SJCRH30 (cell line): ENCODE data around the gene MICAL2. TPM values are rescaled to one million over a fixed set of nuclear protein-coding genes. Genes with fewer than 3 reads are reported as not detected.
A peak's percentile ranks its signal among the peaks of the same experiment; 100 is the strongest.

Experiments used
- DNase-seq, 2 experiments: peaks; one replicate each; pipeline ENCODE4 v3.0.0-alpha.2; 2015 to 2020
- H3K27ac ChIP-seq: fragments of 250-450 bp; sonication (Bioruptor Pico); 2 replicates; pipeline ENCODE4 v1.5.1; 2020; ENCODE audit warnings: mild to moderate bottlenecking, moderate library complexity
- H3K27me3 ChIP-seq: fragments of 250-450 bp; sonication (Bioruptor Pico); 2 replicates; pipeline ENCODE4 v1.5.1; 2020; ENCODE audit warnings: mild to moderate bottlenecking, moderate library complexity
- H3K36me3 ChIP-seq: fragments of 250-450 bp; sonication (Bioruptor Pico); 2 replicates; pipeline ENCODE4 v1.5.1; 2020; ENCODE audit warnings: mild to moderate bottlenecking, moderate library complexity
- H3K4me1 ChIP-seq: fragments of 250-450 bp; sonication (Bioruptor Pico); 2 replicates; pipeline ENCODE4 v1.5.1; 2020; ENCODE audit warnings: mild to moderate bottlenecking, moderate library complexity
- H3K4me3 ChIP-seq: fragments of 250-450 bp; sonication (Bioruptor Pico); 2 replicates; pipeline ENCODE4 v1.5.1; 2020; ENCODE audit warnings: mild to moderate bottlenecking, moderate library complexity
- H3K9me3 ChIP-seq: fragments of 250-450 bp; sonication (Bioruptor Pico); replicated peaks from 2 replicates; pipeline ENCODE4 v1.5.1; 2020; ENCODE audit warnings: mild to moderate bottlenecking, moderate library complexity
- total RNA-seq: library from RNA; depleted of rRNA; stranded (reverse); fragments of >200 nt; shearing (Covaris generic); gene quantifications from 2 replicates; pipeline ENCODE4 v1.2.3, GENCODE V29; 2014; rRNA removed

MICAL2 gene
- 5.9 and 7.8 TPM in 2 replicates for total RNA-seq

- peak within 1 kb of the TSS; percentile 61 for H3K4me3 ChIP-seq
- no peaks in the 10 kb centered on the region for H3K36me3 ChIP-seq
- H3K9me3 ChIP-seq: no peaks in the 10 kb centered on the region
- peak; percentile 87 to 92 for DNase-seq
- H3K27me3 ChIP-seq: no peaks in the 10 kb centered on the region
- H3K4me1 ChIP-seq: peaks cover 8% of the 10 kb centered on the region; the same call in 1 of the 2 replicates
- no peak within 1 kb of the TSS for H3K27ac ChIP-seq
Measured at GRCh38 chr11:12110201-12110713, at the start of gene MICAL2. Gene MICAL2, plus strand, starts transcription at chr11:12110590. Its CDS starts 51,566 bp downstream, at chr11:12162156.

- H3K9me3 ChIP-seq: no peaks in the 10 kb centered on the region; the same call in 1 of the 2 replicates
- no peaks in the 10 kb centered on the region for H3K27me3 ChIP-seq
- DNase-seq: no peak
- no peak overlapping the region for H3K4me3 ChIP-seq
- no peak overlapping the region for H3K27ac ChIP-seq
- H3K4me1 ChIP-seq: peaks cover 10% of the 10 kb centered on the region
- no peaks in the 10 kb centered on the region for H3K36me3 ChIP-seq
Measured at GRCh38 chr11:12061851-12062560, 48.4 kb upstream of the MICAL2 start.

- no peak for DNase-seq
- H3K27ac ChIP-seq: no peak overlapping the region
Measured at GRCh38 chr11:12063251-12063650, 47.1 kb upstream of the MICAL2 start.

GRCh38 chr11:12064136-12064953 lies 46.0 kb upstream of the MICAL2 start:
- H3K27ac ChIP-seq: no peak overlapping the region
- H3K4me3 ChIP-seq: no peak overlapping the region
- H3K9me3 ChIP-seq: no peaks in the 10 kb centered on the region
- H3K36me3 ChIP-seq: no peaks in the 10 kb centered on the region
- H3K27me3 ChIP-seq: no peaks in the 10 kb centered on the region
- no peak for DNase-seq
- peaks cover 20% of the 10 kb centered on the region for H3K4me1 ChIP-seq

More at GRCh38 chr11:12063251-12063650, 47.1 kb upstream of the MICAL2 start:
- Histone ChIP-seq H3K4me3 (no peak overlapping the region), H3K4me1 (peaks cover 20% of the 10 kb centered on the region), H3K36me3 (no peaks in the 10 kb centered on the region), H3K27me3 (no peaks in the 10 kb centered on the region), H3K9me3 (no peaks in the 10 kb centered on the region)

DNA sequence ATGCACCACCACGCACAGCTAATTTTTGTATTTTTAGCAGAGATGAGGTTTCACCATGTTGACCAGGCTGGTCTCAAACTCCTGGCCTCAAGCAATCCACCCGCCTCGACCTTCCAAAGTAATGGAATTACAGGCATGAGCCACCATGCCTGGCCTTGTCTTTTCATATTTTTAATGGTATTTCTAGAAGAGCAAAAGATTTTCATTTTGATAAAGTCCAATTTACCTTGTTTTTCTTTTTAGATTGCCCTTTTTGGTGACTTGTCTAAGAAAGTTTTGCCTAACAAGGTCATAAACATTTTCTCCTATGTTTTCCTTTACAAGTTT lies 45.5 kb upstream of the MICAL2 start:
- no peak overlapping the region for H3K27ac ChIP-seq
- H3K4me1 ChIP-seq: peaks cover 20% of the 10 kb centered on the region
- H3K4me3 ChIP-seq: no peak overlapping the region
- no peaks in the 10 kb centered on the region for H3K27me3 ChIP-seq
- no peaks in the 10 kb centered on the region for H3K36me3 ChIP-seq
- H3K9me3 ChIP-seq: no peaks in the 10 kb centered on the region
- DNase-seq: no peak

DNA sequence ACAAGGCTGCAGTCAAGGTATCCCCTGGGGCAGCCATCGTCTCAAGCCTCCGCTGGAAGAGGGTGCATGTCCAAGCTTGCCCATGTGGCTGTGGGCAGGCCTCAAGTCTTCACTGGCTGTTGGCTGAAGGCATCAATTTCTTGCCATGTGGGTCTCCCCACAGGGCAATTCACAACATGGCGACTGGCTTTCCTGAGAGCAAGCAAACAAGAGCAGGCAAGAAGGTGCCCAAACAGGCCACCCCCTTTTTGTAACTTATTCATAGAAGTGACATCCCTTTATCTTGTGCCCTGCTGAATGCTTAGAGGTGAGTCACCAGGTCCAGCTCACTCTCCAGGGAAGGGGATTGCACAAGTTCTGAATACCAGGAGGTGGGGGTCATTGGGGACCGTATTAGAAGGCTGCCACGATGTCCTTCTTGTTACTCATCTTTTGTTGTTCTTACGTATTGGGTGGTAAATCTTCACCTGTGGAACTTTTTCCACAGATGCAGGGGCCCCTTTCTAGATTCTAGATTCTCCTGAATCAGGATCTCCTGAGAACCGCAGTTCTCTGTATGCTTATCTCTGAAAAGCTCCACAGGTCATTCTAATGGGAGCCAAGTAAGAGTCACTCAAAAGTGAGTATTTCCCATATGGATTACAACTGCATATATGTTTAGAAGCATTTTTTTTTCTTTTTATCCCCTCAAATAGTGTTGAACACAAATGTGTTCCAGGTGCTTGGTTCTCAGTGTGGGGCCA lies 44.2 kb upstream of the MICAL2 start:
- H3K4me1 ChIP-seq: peaks cover 20% of the 10 kb centered on the region
- no peaks in the 10 kb centered on the region for H3K36me3 ChIP-seq
- no peak overlapping the region for H3K27ac ChIP-seq
- H3K9me3 ChIP-seq: no peaks in the 10 kb centered on the region
- no peak overlapping the region for H3K4me3 ChIP-seq
- no peak for DNase-seq
- no peaks in the 10 kb centered on the region for H3K27me3 ChIP-seq

- Histone ChIP-seq H3K27me3 (no peaks in the 10 kb centered on the region), H3K36me3 (no peaks in the 10 kb centered on the region), H3K4me1 (peaks cover 20% of the 10 kb centered on the region), H3K9me3 (no peaks in the 10 kb centered on the region; the same call in 1 of the 2 replicates), H3K4me3 (no peak overlapping the region), H3K27ac (no peak overlapping the region)
- DNase-seq: peak; percentile 43 to 63
Measured at GRCh38 chr11:12066799-12067508, 43.4 kb upstream of the MICAL2 start.

- DNase-seq: no peak
- Histone ChIP-seq H3K4me1 (peaks cover 20% of the 10 kb centered on the region), H3K27ac (no peak overlapping the region), H3K27me3 (no peaks in the 10 kb centered on the region), H3K36me3 (no peaks in the 10 kb centered on the region), H3K9me3 (no peaks in the 10 kb centered on the region; the same call in 1 of the 2 replicates), H3K4me3 (no peak overlapping the region)
Measured at GRCh38 chr11:12067796-12068357, 42.5 kb upstream of the MICAL2 start.

- Histone ChIP-seq H3K36me3 (no peaks in the 10 kb centered on the region), H3K27me3 (no peaks in the 10 kb centered on the region), H3K9me3 (no peaks in the 10 kb centered on the region; the same call in 1 of the 2 replicates), H3K4me3 (no peak overlapping the region), H3K27ac (no peak overlapping the region), H3K4me1 (peaks cover 20% of the 10 kb centered on the region)
- DNase-seq: no peak
Measured at GRCh38 chr11:12069066-12069676, 41.2 kb upstream of the MICAL2 start.

DNA sequence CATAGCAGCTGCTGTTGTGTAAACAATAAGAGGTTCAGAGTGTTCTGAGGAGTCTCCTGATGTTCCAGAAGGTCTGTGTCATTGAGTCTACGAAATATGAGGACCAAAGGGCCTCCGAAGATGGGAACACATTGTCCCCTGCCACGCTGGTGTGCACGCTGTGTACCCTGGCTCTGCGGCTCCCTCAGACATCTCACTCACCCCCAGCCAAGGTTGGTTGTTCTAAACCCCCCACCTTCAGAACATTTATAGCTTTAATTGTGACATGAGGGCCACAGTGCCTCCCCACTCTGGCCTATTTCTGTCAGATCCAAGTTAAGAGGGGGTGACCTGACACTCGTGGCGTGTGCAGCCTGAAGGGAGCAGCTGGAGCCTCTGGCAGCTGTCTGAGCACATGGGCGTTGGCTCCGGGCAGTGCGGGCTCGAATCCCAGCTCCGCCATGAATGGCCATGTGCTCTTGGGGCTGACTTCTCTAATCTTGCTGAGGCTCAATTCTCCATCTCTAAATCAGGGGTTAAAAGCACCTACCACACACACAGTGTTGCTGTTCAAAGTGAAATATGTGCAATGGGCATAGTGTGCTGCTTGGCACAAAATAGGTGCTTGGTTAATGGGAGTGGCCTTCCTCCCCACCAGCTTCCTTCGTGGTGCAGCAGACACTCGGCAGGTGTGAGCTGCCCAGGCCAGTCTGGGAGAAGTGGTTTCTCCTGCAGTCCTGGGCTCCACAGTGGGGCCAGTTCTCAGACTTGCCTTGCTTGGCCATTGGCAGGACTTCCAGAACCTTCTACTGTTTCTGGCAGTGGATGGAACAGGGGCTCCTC lies 39.7 kb upstream of the MICAL2 start:
- H3K27me3 ChIP-seq: no peaks in the 10 kb centered on the region
- no peak overlapping the region for H3K27ac ChIP-seq
- H3K4me1 ChIP-seq: peaks cover 20% of the 10 kb centered on the region
- no peak overlapping the region for H3K4me3 ChIP-seq
- H3K36me3 ChIP-seq: no peaks in the 10 kb centered on the region
- DNase-seq: no peak
- no peaks in the 10 kb centered on the region; the same call in 1 of the 2 replicates for H3K9me3 ChIP-seq

DNA sequence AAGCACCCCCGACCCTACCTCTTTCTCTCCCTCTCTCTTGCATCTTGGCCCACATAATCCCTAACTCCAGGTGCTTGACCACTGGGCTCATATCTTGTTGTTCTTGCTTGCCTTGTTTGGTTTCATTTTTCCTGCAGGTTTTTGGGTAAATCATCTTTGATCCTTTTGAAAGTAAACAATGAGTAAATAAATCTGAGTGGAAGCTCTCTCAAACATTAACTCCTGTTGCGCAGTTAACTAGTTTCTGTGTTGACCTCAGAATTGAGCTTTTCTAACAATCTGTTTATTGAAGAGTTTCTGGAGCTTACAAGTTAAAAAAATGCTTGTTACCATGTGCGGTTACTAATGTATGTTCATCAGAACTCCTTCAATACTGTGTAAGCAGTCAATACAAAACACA lies 38.8 kb upstream of the MICAL2 start:
- DNase-seq: no peak
- Histone ChIP-seq H3K27me3 (no peaks in the 10 kb centered on the region), H3K36me3 (no peaks in the 10 kb centered on the region), H3K9me3 (no peaks in the 10 kb centered on the region; the same call in 1 of the 2 replicates), H3K27ac (no peak overlapping the region), H3K4me3 (no peak overlapping the region), H3K4me1 (peaks cover 14% of the 10 kb centered on the region)

DNA sequence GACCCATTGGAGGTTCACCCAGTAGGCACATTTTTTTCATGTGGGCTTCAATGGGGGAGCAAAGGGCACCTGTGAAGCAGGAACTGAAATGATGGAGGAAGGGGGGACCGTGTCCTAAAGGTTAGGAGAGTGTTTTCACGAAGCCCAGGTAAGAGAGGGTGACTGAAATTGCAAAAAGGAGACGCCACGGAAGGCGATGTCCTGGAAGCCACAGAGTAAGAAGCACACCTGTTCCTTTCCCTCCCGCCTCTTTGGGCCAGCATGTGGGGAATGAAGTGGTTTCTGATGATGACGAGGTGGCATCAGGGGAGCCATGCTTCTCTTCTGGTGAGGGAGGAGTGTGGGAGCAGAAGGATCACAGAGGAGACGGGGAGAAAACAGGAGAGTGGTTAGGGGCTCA lies 37.0 kb upstream of the MICAL2 start:
- Histone ChIP-seq H3K4me3 (no peak overlapping the region), H3K9me3 (no peaks in the 10 kb centered on the region; the same call in 1 of the 2 replicates), H3K4me1 (no peaks in the 10 kb centered on the region), H3K36me3 (no peaks in the 10 kb centered on the region), H3K27me3 (no peaks in the 10 kb centered on the region), H3K27ac (no peak overlapping the region)
- DNase-seq: no peak

DNA sequence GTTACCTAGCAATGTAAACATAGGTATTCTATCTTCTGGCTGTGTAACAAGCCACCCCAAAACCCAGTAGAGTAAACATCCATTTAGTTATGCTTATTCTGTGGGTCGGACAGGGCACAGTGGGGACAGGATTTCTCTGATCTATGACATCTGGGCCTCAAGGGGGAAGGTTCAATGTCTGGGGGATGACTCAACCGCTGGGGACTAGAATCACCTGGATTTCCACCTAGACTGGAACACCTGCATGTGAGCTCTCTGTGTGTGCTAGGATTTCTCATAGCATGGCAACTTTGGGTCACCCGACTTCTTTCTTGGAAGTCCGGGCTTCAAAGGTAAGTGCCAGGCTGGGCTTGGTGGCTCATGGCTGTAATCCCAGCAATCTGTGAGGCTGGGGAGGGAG lies 36.5 kb upstream of the MICAL2 start:
- Histone ChIP-seq H3K27ac (no peak overlapping the region), H3K27me3 (no peaks in the 10 kb centered on the region), H3K9me3 (no peaks in the 10 kb centered on the region; the same call in 1 of the 2 replicates), H3K4me1 (no peaks in the 10 kb centered on the region), H3K4me3 (no peak overlapping the region), H3K36me3 (no peaks in the 10 kb centered on the region)
- no peak for DNase-seq
